ENCODE data around the gene NDUFAB1.
A peak's percentile ranks its signal among the peaks of the same experiment; 100 is the strongest.

Gene NDUFAB1

GRCh38 chr16:23595951-23596720 lies at the start of gene NDUFAB1:
TSS of gene NDUFAB1 (minus strand) at chr16:23596316. CDS start at chr16:23596290, 26 bp downstream.
- peak; percentile 90 for DNase-seq (ENCODE audit: low read depth)
- peak within 1 kb of the TSS; percentile 100 for H3K4me3 ChIP-seq (ENCODE audit: low read depth, low read length)
- TF ChIP-seq POLR2A (IDR thresholded peaks at IDR 0.05; ENCODE audit: extremely low read depth, insufficient read length), result peak; percentile 73
- TF ChIP-seq MAX (IDR thresholded peaks at IDR 0.05; ENCODE audit: low read depth, low read length), result peak; percentile 81
- peak; percentile 88 for TF ChIP-seq CTCF (IDR thresholded peaks at IDR 0.05; ENCODE audit: low read depth, low read length)
- TF ChIP-seq MYC (IDR thresholded peaks at IDR 0.05; ENCODE audit: low read depth, low read length), result peak; percentile 91

GRCh38 chr16:23642246-23642774 lies 46.2 kb upstream of the NDUFAB1 start:
- H3K4me3 ChIP-seq (ENCODE audit: low read depth, low read length), result peak overlapping the region; percentile 99
- DNase-seq (ENCODE audit: low read depth), result no peak
- TF ChIP-seq MYC (IDR thresholded peaks at IDR 0.05; ENCODE audit: low read depth, low read length), result no peak
- no peak for TF ChIP-seq CTCF (IDR thresholded peaks at IDR 0.05; ENCODE audit: low read depth, low read length)
- no peak for TF ChIP-seq POLR2A (IDR thresholded peaks at IDR 0.05; ENCODE audit: extremely low read depth, insufficient read length)
- no peak for TF ChIP-seq MAX (IDR thresholded peaks at IDR 0.05; ENCODE audit: low read depth, low read length)

- peak; percentile 96 for DNase-seq (ENCODE audit: low read depth)
- TF ChIP-seq MAX (IDR thresholded peaks at IDR 0.05; ENCODE audit: low read depth, low read length), result peak; percentile 83
- no peak for TF ChIP-seq CTCF (IDR thresholded peaks at IDR 0.05; ENCODE audit: low read depth, low read length)
- TF ChIP-seq MYC (IDR thresholded peaks at IDR 0.05; ENCODE audit: low read depth, low read length), result peak; percentile 95
- TF ChIP-seq POLR2A (IDR thresholded peaks at IDR 0.05; ENCODE audit: extremely low read depth, insufficient read length), result peak; percentile 63
- peak within 1 kb of the TSS; percentile 99 for H3K4me3 ChIP-seq (ENCODE audit: low read depth, low read length)
Observed at GRCh38 chr16:23640931-23641765, 45.0 kb upstream of the NDUFAB1 start, which contains the start of the genes DCTN5 and PALB2. TSS of gene DCTN5 (plus strand) at chr16:23641466. CDS start at chr16:23641543, 77 bp downstream. TSS of gene PALB2 (minus strand) at chr16:23641310. CDS start at chr16:23641157, 153 bp downstream.

- TF ChIP-seq MAX (IDR thresholded peaks at IDR 0.05; ENCODE audit: low read depth, low read length) (no peak), CTCF (IDR thresholded peaks at IDR 0.05; ENCODE audit: low read depth, low read length) (no peak), MYC (IDR thresholded peaks at IDR 0.05; ENCODE audit: low read depth, low read length) (no peak), POLR2A (IDR thresholded peaks at IDR 0.05; ENCODE audit: extremely low read depth, insufficient read length) (no peak)
- peak overlapping the region; percentile 99 for H3K4me3 ChIP-seq (ENCODE audit: low read depth, low read length)
- no peak for DNase-seq (ENCODE audit: low read depth)
Observed at GRCh38 chr16:23640615-23640930, 44.5 kb upstream of the NDUFAB1 start.

- H3K4me3 ChIP-seq (ENCODE audit: low read depth, low read length), result no peak overlapping the region
Observed at GRCh38 chr16:23635958-23636357, 39.8 kb upstream of the NDUFAB1 start.

More at GRCh38 chr16:23635958-23636357, 39.8 kb upstream of the NDUFAB1 start:
- TF ChIP-seq MAX (IDR thresholded peaks at IDR 0.05; ENCODE audit: low read depth, low read length) (no peak), MYC (IDR thresholded peaks at IDR 0.05; ENCODE audit: low read depth, low read length) (no peak), POLR2A (IDR thresholded peaks at IDR 0.05; ENCODE audit: extremely low read depth, insufficient read length) (no peak), CTCF (IDR thresholded peaks at IDR 0.05; ENCODE audit: low read depth, low read length) (no peak)
- peak; percentile 14 for DNase-seq (ENCODE audit: low read depth)

Measured in NB4 (cell line).